OCI-LY1 (cell line): ENCODE measurements around the gene DNAI4.
"Not testable (repeated sequence)": the region's sequence is repeated elsewhere in the genome, so short reads cannot be mapped to it uniquely, and the experiment has no call there.

Experiments
- EZH2 ChIP-seq: fragments of 200-600 bp; sonication (generic), shearing (Covaris generic); IDR thresholded peaks from 2 replicates; pipeline ENCODE4 v1.8.0; 2017; ENCODE audit warnings: borderline replicate concordance, mixed run types, mild to moderate bottlenecking, antibody characterized with exemption, low read length, moderate library complexity, mixed read lengths
- TF ChIP-seq, protein P1 (sequence below): fragments of 200-600 bp; sonication (generic), shearing (Covaris generic); IDR thresholded peaks from 2 replicates; pipeline ENCODE4 v1.5.1; 2017; ENCODE audit warnings: mild to moderate bottlenecking, antibody characterized with exemption, low read length, moderate library complexity, mixed read lengths

DNA sequence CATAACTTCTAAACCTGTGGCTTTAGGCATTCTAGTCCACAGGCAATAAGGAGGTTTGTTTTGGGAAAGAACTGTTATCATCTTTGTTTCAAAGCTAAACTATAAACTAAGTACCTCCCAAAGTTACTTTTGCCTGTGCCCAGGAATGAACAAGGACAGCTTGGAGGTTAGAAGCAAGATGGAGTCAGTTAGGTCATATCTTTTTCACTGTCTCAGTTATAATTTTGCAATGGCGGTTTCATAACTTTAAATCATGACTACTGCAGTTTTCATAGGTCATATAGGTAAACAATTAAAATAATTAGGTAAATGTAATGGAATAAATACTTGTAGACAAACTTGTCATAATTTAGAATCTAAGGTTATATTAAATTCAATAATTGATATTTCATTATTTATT, 9.5 kb downstream of the DNAI4 start:
- TF ChIP-seq, protein P1, sequence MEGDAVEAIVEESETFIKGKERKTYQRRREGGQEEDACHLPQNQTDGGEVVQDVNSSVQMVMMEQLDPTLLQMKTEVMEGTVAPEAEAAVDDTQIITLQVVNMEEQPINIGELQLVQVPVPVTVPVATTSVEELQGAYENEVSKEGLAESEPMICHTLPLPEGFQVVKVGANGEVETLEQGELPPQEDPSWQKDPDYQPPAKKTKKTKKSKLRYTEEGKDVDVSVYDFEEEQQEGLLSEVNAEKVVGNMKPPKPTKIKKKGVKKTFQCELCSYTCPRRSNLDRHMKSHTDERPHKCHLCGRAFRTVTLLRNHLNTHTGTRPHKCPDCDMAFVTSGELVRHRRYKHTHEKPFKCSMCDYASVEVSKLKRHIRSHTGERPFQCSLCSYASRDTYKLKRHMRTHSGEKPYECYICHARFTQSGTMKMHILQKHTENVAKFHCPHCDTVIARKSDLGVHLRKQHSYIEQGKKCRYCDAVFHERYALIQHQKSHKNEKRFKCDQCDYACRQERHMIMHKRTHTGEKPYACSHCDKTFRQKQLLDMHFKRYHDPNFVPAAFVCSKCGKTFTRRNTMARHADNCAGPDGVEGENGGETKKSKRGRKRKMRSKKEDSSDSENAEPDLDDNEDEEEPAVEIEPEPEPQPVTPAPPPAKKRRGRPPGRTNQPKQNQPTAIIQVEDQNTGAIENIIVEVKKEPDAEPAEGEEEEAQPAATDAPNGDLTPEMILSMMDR, result not testable (repeated sequence)
- TF ChIP-seq EZH2, result not testable (repeated sequence)
